K562 (cell line): ENCODE data around the gene PPP2R1B. TPM values are rescaled to one million over a fixed set of nuclear protein-coding genes. Genes with fewer than 3 reads are reported as not detected.

Experiments
- ATAC-seq: fragments of 200-7000 bp; cut with Tn5 transposase; 3 replicates; pipeline ENCODE4 v1.9.1; 2020; ENCODE audit warnings: moderate library complexity
- BruUV-seq: library from RNA; stranded (reverse); fragments of 400-500 nt; replicated peaks from 2 replicates; lab custom pipeline; 2021; lab: Mats Ljungman, UMichigan
- CTCF ChIA-PET: fragments of 300-600 bp; formaldehyde crosslinking; extraction: SDS; loops from one replicate; lab custom pipeline; 2021; ENCODE audit warnings: low intra/inter-chr PET ratio; lab: Yijun Ruan, JAX
- POLR2A ChIA-PET: fragments of 300-600, 350-650 bp; sonication (Branson Sonifier 250); formaldehyde crosslinking; extraction: SDS; loops from one replicate; lab custom pipeline; 2021; ENCODE audit warnings: antibody characterized with exemption, inconsistent platforms; lab: Yijun Ruan, JAX
- DNase-seq, 4 experiments: peaks; one replicate each; pipeline versions ENCODE4 v3.0.0 to v3.0.0-alpha.2; 2011 to 2018; ENCODE audit warnings: low spot score in 3 of 4, mixed read lengths in 3 of 4; ENCODE audit errors: extremely low read depth in 1 of 4
- FAIRE-seq: peaks from 2 replicates; lab custom pipeline; 2011; peaks lifted over from hg19 to GRCh38; lab: Jason Lieb, UNC
- H2AFZ ChIP-seq: 2 replicates; pipeline ENCODE4 v1.6.0; 2011; ENCODE audit warnings: low read depth, low read length, control low read depth, inconsistent platforms
- H3K27ac ChIP-seq: fragments of 200-600 bp; 3 replicates; pipeline ENCODE4 v1.8.0; 2011; ENCODE audit warnings: low read depth, mild to moderate bottlenecking, control low read depth, inconsistent platforms, low read length, moderate library complexity, mixed read lengths; ENCODE audit errors: extremely low read depth
- H3K27me3 ChIP-seq, 2 experiments: fragments of 300-600 bp in 1 of 2; 2 replicates in 1 of 2; 3 replicates in 1 of 2; pipeline versions ENCODE4 v1.6.0 to v1.8.0; 2011; ENCODE audit warnings: inconsistent platforms in 2 of 2, low read length in 2 of 2, mild to moderate bottlenecking in 1 of 2, mixed read lengths in 1 of 2, moderate library complexity in 1 of 2; ENCODE audit not compliant: control insufficient read depth in 2 of 2, insufficient read depth in 2 of 2
- H3K36me3 ChIP-seq: fragments of 300-600 bp; 3 replicates; pipeline ENCODE4 v1.8.0; 2011; ENCODE audit warnings: mild to moderate bottlenecking, low read length, inconsistent platforms; ENCODE audit not compliant: control insufficient read depth, insufficient read depth
- H3K4me1 ChIP-seq, 2 experiments: fragments of 200-600 bp in 1 of 2; replicated peaks in 1 of 2; 2 replicates in 1 of 2; 3 replicates in 1 of 2; pipeline versions ENCODE4 v1.5.1 to v1.8.0; 2011; ENCODE audit warnings: inconsistent platforms in 2 of 2, low read length in 2 of 2, mild to moderate bottlenecking in 1 of 2, mixed read lengths in 1 of 2, moderate library complexity in 1 of 2; ENCODE audit not compliant: control insufficient read depth in 2 of 2, insufficient read depth in 2 of 2
- H3K4me2 ChIP-seq: 2 replicates; pipeline ENCODE4 v1.6.1; 2011; ENCODE audit warnings: low read length, control low read depth, inconsistent platforms, mixed read lengths; ENCODE audit not compliant: insufficient read depth
- H3K4me3 ChIP-seq: fragments of 200-600 bp; sonication (generic), shearing (Covaris generic); 2 replicates; pipeline ENCODE4 v1.5.1; 2016; ENCODE audit warnings: control low read depth, inconsistent platforms
- H3K79me2 ChIP-seq: fragments of 200-600 bp; 3 replicates; pipeline ENCODE4 v1.8.0; 2011; ENCODE audit warnings: low read length, inconsistent platforms; ENCODE audit not compliant: control insufficient read depth, insufficient read depth
- H3K9ac ChIP-seq, 2 experiments: 2 replicates each; pipeline versions ENCODE4 v1.6.0 to v1.6.1; 2011; ENCODE audit warnings: low read depth in 2 of 2, low read length in 2 of 2, control low read depth in 1 of 2, inconsistent platforms in 1 of 2, mild to moderate bottlenecking in 1 of 2, mixed read lengths in 1 of 2; ENCODE audit not compliant: insufficient read depth in 1 of 2
- H3K9me1 ChIP-seq: one replicate; pipeline ENCODE4 v1.6.0; 2011; ENCODE audit warnings: inconsistent platforms, mild to moderate bottlenecking, low read length, moderate library complexity; ENCODE audit not compliant: control insufficient read depth, insufficient read depth
- H3K9me3 ChIP-seq: replicated peaks from 2 replicates; pipeline ENCODE4 v1.5.1; 2011; ENCODE audit warnings: low read depth, low read length, inconsistent platforms; ENCODE audit not compliant: control insufficient read depth, insufficient read depth
- H4K20me1 ChIP-seq: replicated peaks from 2 replicates; pipeline ENCODE4 v1.6.1; 2011; ENCODE audit warnings: low read length, inconsistent platforms, mixed read lengths; ENCODE audit not compliant: control insufficient read depth, insufficient read depth
- ASH1L ChIP-seq: fragments of 450-650 bp; IDR thresholded peaks from 2 replicates; pipeline ENCODE4 v1.6.1; 2018; ENCODE audit warnings: borderline replicate concordance, mild to moderate bottlenecking, low read depth; ENCODE audit not compliant: partially characterized antibody
- CHD1 ChIP-seq: fragments of 200-600 bp; sonication (generic); IDR thresholded peaks from one replicate; pipeline ENCODE4 v1.6.1; 2012; ENCODE audit warnings: mild to moderate bottlenecking, moderate library complexity, low read length, inconsistent platforms
- CXXC5 ChIP-seq: fragments of 250-450 bp; sonication (Bioruptor Pico); IDR thresholded peaks from 2 replicates; pipeline ENCODE4 v1.8.0; 2022; ENCODE audit warnings: inconsistent platforms, mild to moderate bottlenecking, moderate library complexity
- ETV1 ChIP-seq: fragments of 450-650 bp; conservative IDR thresholded peaks from 2 replicates; pipeline ENCODE4 v1.6.1; 2016; ENCODE audit warnings: missing genetic modification characterization, control low read depth, low read depth, missing compliant biosample characterization
- KAT2B ChIP-seq: IDR thresholded peaks from one replicate; pipeline ENCODE4 v1.6.1; 2012; ENCODE audit warnings: low read depth, mild to moderate bottlenecking, control low read depth, inconsistent platforms, low read length, moderate library complexity
- KLF16 ChIP-seq: IDR thresholded peaks from 2 replicates; pipeline ENCODE4 v1.6.1; 2016; ENCODE audit warnings: antibody characterized with exemption
- MYC ChIP-seq, 2 experiments: fragments of 250-450 bp in 1 of 2; sonication (Bioruptor Pico) in 1 of 2; IDR thresholded peaks; 2 replicates each; pipeline versions ENCODE4 v1.5.1 to v1.6.1; 2012 to 2021; ENCODE audit warnings: low read depth in 2 of 2, borderline replicate concordance in 1 of 2, improper control_type of control experiment in 1 of 2, low read length in 1 of 2, mild to moderate bottlenecking in 1 of 2, moderate library complexity in 1 of 2
- PHF21A ChIP-seq: fragments of 450-650 bp; IDR thresholded peaks from 2 replicates; pipeline ENCODE4 v1.6.1; 2017; ENCODE audit warnings: low read depth, borderline replicate concordance
- PML ChIP-seq: IDR thresholded peaks from 2 replicates; pipeline ENCODE4 v1.6.1; 2012; ENCODE audit warnings: low read length, inconsistent platforms
- SRSF3 ChIP-seq: fragments of 200-400 bp; formaldehyde crosslinking; IDR thresholded peaks from 2 replicates; pipeline ENCODE4 v1.6.1; 2016; ENCODE audit warnings: mild to moderate bottlenecking, low read length, moderate library complexity; ENCODE audit not compliant: insufficient read depth
- TAF1 ChIP-seq: IDR thresholded peaks from 2 replicates; pipeline ENCODE4 v1.6.1; 2011; ENCODE audit warnings: mild to moderate bottlenecking, low read length, moderate library complexity; ENCODE audit not compliant: insufficient read depth, control insufficient read depth, severe bottlenecking; ENCODE audit errors: extremely low read depth
- TCF7L2 ChIP-seq: fragments of 150-350 bp; IDR thresholded peaks from 2 replicates; pipeline ENCODE4 v1.6.1; 2016; ENCODE audit warnings: low read depth, mild to moderate bottlenecking, low read length, moderate library complexity
- ZKSCAN3 ChIP-seq: fragments of 250-450 bp; sonication (Bioruptor Pico); IDR thresholded peaks from 2 replicates; pipeline ENCODE4 v1.4.0; 2020
- ZNF699 ChIP-seq: fragments of 250-450 bp; sonication (Bioruptor Pico); IDR thresholded peaks from 2 replicates; pipeline ENCODE4 v1.8.0; 2021; ENCODE audit warnings: mild to moderate bottlenecking, moderate library complexity; ENCODE audit not compliant: insufficient replicate concordance
- ZNF780A ChIP-seq: fragments of 250-450 bp; sonication (Bioruptor Pico); IDR thresholded peaks from 2 replicates; pipeline ENCODE4 v1.5.0; 2021; ENCODE audit warnings: mild to moderate bottlenecking
- WGBS: fragments of 100-300 bp; shearing (Covaris generic); methylation state at CpG from one replicate; pipeline ENCODE4 v1.1.6; 2016; ENCODE audit warnings: low coverage, mixed read lengths; ENCODE audit not compliant: insufficient coverage; ENCODE audit errors: missing lambda C conversion rate; 5-methylcytosine and 5-hydroxymethylcytosine counted together
- in situ Hi-C: fragments of 300-500 bp; cut with MboI; formaldehyde crosslinking; loops from 4 replicates; pipeline ENCODE4 v1.15.0; 2018; ENCODE audit warnings: inconsistent platforms, mixed read lengths
- intact Hi-C: fragments of 100-400 bp; cut with micrococcal nuclease; formaldehyde crosslinking; loops from 2 replicates; pipeline ENCODE4 v1.14.2; 2022
- polyA plus RNA-seq, 8 experiments: library from polyadenylated mRNA; depleted of rRNA in 4 of 8; stranded (reverse) in 5 of 8; unstranded in 3 of 8; fragments of >200 nt; fragmentation: Nextera tagmentation in 2 of 8; fragmentation: Illumina TruSeq in 1 of 8; extraction: Ambion mirVana in 2 of 8; extraction: Trizol in 1 of 8; gene quantifications; 2 replicates each; pipeline versions ENCODE4 v1.2.1 to v1.2.3, GENCODE V29; 2011 to 2014; ENCODE audit warnings: inconsistent platforms in 1 of 8, missing spikeins in 1 of 8
- total RNA-seq, 7 experiments: library from RNA; depleted of rRNA in 6 of 7; stranded (reverse); fragments of >200 nt in 6 of 7; fragmentation: Illumina TruSeq in 2 of 7; extraction: Trizol in 2 of 7; gene quantifications; 2 replicates each; pipeline versions ENCODE4 v1.2.1 to v1.2.3, GENCODE V29; 2011 to 2021; ENCODE audit warnings: low replicate concordance in 1 of 7
- TF ChIP-seq, protein P1 (sequence below): IDR thresholded peaks from 2 replicates; pipeline ENCODE4 v1.6.1; 2016; ENCODE audit warnings: missing genetic modification characterization, missing compliant biosample characterization
- TF ChIP-seq, protein P2 (sequence below): fragments of 450-650 bp; conservative IDR thresholded peaks from 2 replicates; pipeline ENCODE4 v1.6.1; 2016; ENCODE audit warnings: missing genetic modification characterization, low read depth, mild to moderate bottlenecking, missing compliant biosample characterization, moderate library complexity
- TF ChIP-seq, protein P3 (sequence below): fragments of 450-650 bp; formaldehyde crosslinking; IDR thresholded peaks from 2 replicates; pipeline ENCODE4 v1.4.0; 2020; ENCODE audit warnings: mild to moderate bottlenecking

The PPP2R1B gene
- total and polyA plus RNA-seq, 9 of the 15 experiments (the other 6 are each of a cell fraction or from before 2014, with no cell fraction given): 24.6 to 68.5 (median 39.8) TPM

DNA sequence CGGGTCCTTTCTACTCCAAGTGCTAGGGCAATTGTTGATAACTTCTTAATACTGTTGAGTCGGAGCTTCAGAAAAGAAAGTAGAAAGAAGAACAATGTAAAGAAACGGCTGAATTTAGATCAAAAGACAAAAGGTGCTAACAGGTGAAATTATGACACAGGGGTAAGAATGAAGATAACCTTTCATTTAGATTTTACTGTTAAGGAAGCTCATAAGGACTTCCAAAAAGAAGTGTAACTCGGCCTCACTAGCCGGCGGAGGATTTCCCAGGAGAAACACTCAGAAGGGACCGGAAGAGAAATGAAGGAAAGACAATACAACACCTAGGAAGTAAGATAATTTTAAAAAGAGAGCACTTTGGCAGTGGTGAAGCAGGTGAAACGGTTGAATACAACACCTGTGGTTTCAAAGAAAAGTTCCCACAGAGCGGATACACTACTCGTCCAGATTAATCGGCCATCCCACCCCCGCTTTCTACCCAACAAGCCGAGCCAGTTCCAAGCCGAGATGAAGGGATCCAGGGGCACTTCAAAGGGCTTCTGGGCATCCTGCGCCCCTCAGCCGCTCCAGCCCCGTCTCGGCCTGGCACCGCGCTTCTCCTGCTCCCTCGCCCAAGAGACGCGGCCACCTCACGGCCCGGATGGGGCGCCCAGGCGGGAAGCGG, 737 bp downstream of the PPP2R1B start:
- POLR2A ChIA-PET: interaction anchor here (0.6 to 3.4 kb wide), 10 partner anchors 10 to 188 kb away, joined by 3 to 24 read pairs (median 4); no protein-coding TSS in a partner anchor
- peaks cover 4 to 7% of the 10 kb centered on the region in 2 experiments; a peak in 2 of 5 replicates for H3K4me1 ChIP-seq
- in situ Hi-C loops: no loop called here
- peak overlapping the region; percentile 99 for H2AFZ ChIP-seq
- H3K36me3 ChIP-seq: peaks cover 44% of the 10 kb centered on the region
- BruUV-seq: no TSS peak
- H3K79me2 ChIP-seq: peaks cover 29% of the 10 kb centered on the region
- H3K9ac ChIP-seq: peak overlapping the region; percentile 87 to 97
- intact Hi-C loops: no loop called here
- CTCF ChIA-PET: no interaction called here
- 2% methylated on average over 23 of the region's 28 CpGs for WGBS
- peak overlapping the region; percentile 83 for H3K4me2 ChIP-seq
- peak overlapping the region; percentile 84 for H3K4me3 ChIP-seq
- H3K9me3 ChIP-seq: no peaks in the 10 kb centered on the region
- H3K9me1 ChIP-seq: no peaks in the 10 kb centered on the region
- ATAC-seq (peak; percentile 62), FAIRE-seq (no peak), DNase-seq (no peak)
- H4K20me1 ChIP-seq: no peaks in the 10 kb centered on the region; the same call in 1 of the 2 replicates
- H3K27ac ChIP-seq: peak overlapping the region; percentile 90
- H3K27me3 ChIP-seq: no peaks in the 10 kb centered on the region
- TF ChIP-seq ETV1 (tag) (0 out of 2 replicates have a peak, but pooled peaks have one; percentile 12), ZKSCAN3 (CRISPR knock-in tag) (no peak), PML (no peak), MYC (IDR thresholded peaks at IDR 0.05; ENCODE audit: low read depth, low read length) (0 out of 2 replicates have a peak, but pooled peaks have one; percentile 7), MYC (CRISPR knock-in tag; IDR thresholded peaks at IDR 0.05; ENCODE audit: borderline replicate concordance, low read depth) (no peak), CHD1 (peak; percentile 64), KAT2B (no peak), ASH1L (no peak), KLF16 (no peak), TAF1 (no peak), SRSF3 (no peak), PHF21A (no peak), CXXC5 (CRISPR knock-in tag) (peak; percentile 8; the same call in 1 of the 2 replicates), TCF7L2 (no peak), ZNF699 (no peak), ZNF780A (CRISPR knock-in tag) (no peak)
- TF ChIP-seq, protein P1, sequence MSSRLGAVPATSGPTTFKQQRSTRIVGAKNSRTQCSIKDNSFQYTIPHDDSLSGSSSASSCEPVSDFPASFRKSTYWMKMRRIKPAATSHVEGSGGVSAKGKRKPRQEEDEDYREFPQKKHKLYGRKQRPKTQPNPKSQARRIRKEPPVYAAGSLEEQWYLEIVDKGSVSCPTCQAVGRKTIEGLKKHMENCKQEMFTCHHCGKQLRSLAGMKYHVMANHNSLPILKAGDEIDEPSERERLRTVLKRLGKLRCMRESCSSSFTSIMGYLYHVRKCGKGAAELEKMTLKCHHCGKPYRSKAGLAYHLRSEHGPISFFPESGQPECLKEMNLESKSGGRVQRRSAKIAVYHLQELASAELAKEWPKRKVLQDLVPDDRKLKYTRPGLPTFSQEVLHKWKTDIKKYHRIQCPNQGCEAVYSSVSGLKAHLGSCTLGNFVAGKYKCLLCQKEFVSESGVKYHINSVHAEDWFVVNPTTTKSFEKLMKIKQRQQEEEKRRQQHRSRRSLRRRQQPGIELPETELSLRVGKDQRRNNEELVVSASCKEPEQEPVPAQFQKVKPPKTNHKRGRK (tag): no peak
- TF ChIP-seq, protein P2, sequence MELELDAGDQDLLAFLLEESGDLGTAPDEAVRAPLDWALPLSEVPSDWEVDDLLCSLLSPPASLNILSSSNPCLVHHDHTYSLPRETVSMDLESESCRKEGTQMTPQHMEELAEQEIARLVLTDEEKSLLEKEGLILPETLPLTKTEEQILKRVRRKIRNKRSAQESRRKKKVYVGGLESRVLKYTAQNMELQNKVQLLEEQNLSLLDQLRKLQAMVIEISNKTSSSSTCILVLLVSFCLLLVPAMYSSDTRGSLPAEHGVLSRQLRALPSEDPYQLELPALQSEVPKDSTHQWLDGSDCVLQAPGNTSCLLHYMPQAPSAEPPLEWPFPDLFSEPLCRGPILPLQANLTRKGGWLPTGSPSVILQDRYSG (tag): no peak
- TF ChIP-seq, protein P3, sequence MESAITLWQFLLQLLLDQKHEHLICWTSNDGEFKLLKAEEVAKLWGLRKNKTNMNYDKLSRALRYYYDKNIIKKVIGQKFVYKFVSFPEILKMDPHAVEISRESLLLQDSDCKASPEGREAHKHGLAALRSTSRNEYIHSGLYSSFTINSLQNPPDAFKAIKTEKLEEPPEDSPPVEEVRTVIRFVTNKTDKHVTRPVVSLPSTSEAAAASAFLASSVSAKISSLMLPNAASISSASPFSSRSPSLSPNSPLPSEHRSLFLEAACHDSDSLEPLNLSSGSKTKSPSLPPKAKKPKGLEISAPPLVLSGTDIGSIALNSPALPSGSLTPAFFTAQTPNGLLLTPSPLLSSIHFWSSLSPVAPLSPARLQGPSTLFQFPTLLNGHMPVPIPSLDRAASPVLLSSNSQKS (CRISPR knock-in tag): no peak
